ENCODE measurements around the gene ZNF768.

ZNF768 gene

GRCh38 chr16:30565984-30566383 lies 39.6 kb upstream of the ZNF768 start:
- no peak overlapping the region for H2AFZ ChIP-seq (ENCODE audit: low read depth, low read length)
- no peak for DNase-seq
- H3K27me3 ChIP-seq (ENCODE audit: insufficient read depth, low read length, poor library complexity), result no peaks in the 10 kb centered on the region
- no peaks in the 10 kb centered on the region for H4K20me1 ChIP-seq (ENCODE audit: insufficient read depth, low read length)
- no peak for ATAC-seq (ENCODE audit: insufficient read depth, low read depth)
- no peak overlapping the region for H3K9ac ChIP-seq (ENCODE audit: low read depth, low read length)
- no peak overlapping the region for H3K4me2 ChIP-seq (ENCODE audit: insufficient read depth, low read length)
- H3K4me3 ChIP-seq (ENCODE audit: low read depth in 1 of 2, low read length in 2 of 2), result no peak overlapping the region
- peaks cover 12% of the 10 kb centered on the region for H3K79me2 ChIP-seq (ENCODE audit: insufficient read depth, low read length)
- TF ChIP-seq CTCF (IDR thresholded peaks at IDR 0.05; ENCODE audit: borderline replicate concordance, extremely low read depth, low read length, poor library complexity, severe bottlenecking) (no peak), EZH2 (IDR thresholded peaks at IDR 0.05; ENCODE audit: borderline replicate concordance, low read depth, low read length, severe bottlenecking) (no peak)
- H3K36me3 ChIP-seq (ENCODE audit: insufficient read depth, low read length), result peaks cover 9% of the 10 kb centered on the region; the same call in 1 of the 2 replicates
- peaks cover 34% of the 10 kb centered on the region for H3K4me1 ChIP-seq (ENCODE audit: insufficient read depth, low read length)
- no peaks in the 10 kb centered on the region for H3K9me3 ChIP-seq (ENCODE audit: insufficient read depth, low read length, severe bottlenecking)
- H3K27ac ChIP-seq (ENCODE audit: low read length), result no peak overlapping the region

GRCh38 chr16:30565526-30565925 lies 39.2 kb upstream of the ZNF768 start:
- Histone ChIP-seq H2AFZ (ENCODE audit: low read depth, low read length) (no peak overlapping the region), H4K20me1 (ENCODE audit: insufficient read depth, low read length) (no peaks in the 10 kb centered on the region), H3K4me1 (ENCODE audit: insufficient read depth, low read length) (peaks cover 29% of the 10 kb centered on the region), H3K27me3 (ENCODE audit: insufficient read depth, low read length, poor library complexity) (no peaks in the 10 kb centered on the region), H3K9ac (ENCODE audit: low read depth, low read length) (no peak overlapping the region), H3K4me2 (ENCODE audit: insufficient read depth, low read length) (no peak overlapping the region), H3K36me3 (ENCODE audit: insufficient read depth, low read length) (peaks cover 9% of the 10 kb centered on the region; the same call in 1 of the 2 replicates), H3K27ac (ENCODE audit: low read length) (no peak overlapping the region), H3K9me3 (ENCODE audit: insufficient read depth, low read length, severe bottlenecking) (no peaks in the 10 kb centered on the region), H3K79me2 (ENCODE audit: insufficient read depth, low read length) (peaks cover 8% of the 10 kb centered on the region), H3K4me3 (ENCODE audit: low read depth in 1 of 2, low read length in 2 of 2) (no peak overlapping the region)
- TF ChIP-seq EZH2 (IDR thresholded peaks at IDR 0.05; ENCODE audit: borderline replicate concordance, low read depth, low read length, severe bottlenecking) (no peak), CTCF (IDR thresholded peaks at IDR 0.05; ENCODE audit: borderline replicate concordance, extremely low read depth, low read length, poor library complexity, severe bottlenecking) (no peak)
- ATAC-seq (ENCODE audit: insufficient read depth, low read depth), result no peak
- DNase-seq, result no peak

- no peaks in the 10 kb centered on the region for H4K20me1 ChIP-seq (ENCODE audit: insufficient read depth, low read length)
- ATAC-seq (ENCODE audit: insufficient read depth, low read depth) (no peak), DNase-seq (no peak)
- no peaks in the 10 kb centered on the region for H3K27me3 ChIP-seq (ENCODE audit: insufficient read depth, low read length, poor library complexity)
- no peak overlapping the region for H3K4me3 ChIP-seq (ENCODE audit: low read depth in 1 of 2, low read length in 2 of 2)
- peaks cover 14% of the 10 kb centered on the region for H3K4me1 ChIP-seq (ENCODE audit: insufficient read depth, low read length)
- H3K79me2 ChIP-seq (ENCODE audit: insufficient read depth, low read length), result peaks cover 12% of the 10 kb centered on the region
- no peaks in the 10 kb centered on the region for H3K9me3 ChIP-seq (ENCODE audit: insufficient read depth, low read length, severe bottlenecking)
- no peaks in the 10 kb centered on the region for H3K36me3 ChIP-seq (ENCODE audit: insufficient read depth, low read length)
- H3K4me2 ChIP-seq (ENCODE audit: insufficient read depth, low read length), result no peak overlapping the region
- TF ChIP-seq CTCF (IDR thresholded peaks at IDR 0.05; ENCODE audit: borderline replicate concordance, extremely low read depth, low read length, poor library complexity, severe bottlenecking), result no peak
- TF ChIP-seq EZH2 (IDR thresholded peaks at IDR 0.05; ENCODE audit: borderline replicate concordance, low read depth, low read length, severe bottlenecking), result no peak
- no peak overlapping the region for H2AFZ ChIP-seq (ENCODE audit: low read depth, low read length)
- H3K9ac ChIP-seq (ENCODE audit: low read depth, low read length), result no peak overlapping the region
- H3K27ac ChIP-seq (ENCODE audit: low read length), result no peak overlapping the region
These were observed 35.7 kb upstream of the ZNF768 start for GRCh38 chr16:30562021-30562420.
